ENCODE data around the gene SARM1.
A peak's percentile ranks its signal among the peaks of the same experiment; 100 is the strongest.
"Not testable (repeated sequence)": the region's sequence is repeated elsewhere in the genome, so short reads cannot be mapped to it uniquely, and the experiment has no call there.

Gene SARM1

DNA sequence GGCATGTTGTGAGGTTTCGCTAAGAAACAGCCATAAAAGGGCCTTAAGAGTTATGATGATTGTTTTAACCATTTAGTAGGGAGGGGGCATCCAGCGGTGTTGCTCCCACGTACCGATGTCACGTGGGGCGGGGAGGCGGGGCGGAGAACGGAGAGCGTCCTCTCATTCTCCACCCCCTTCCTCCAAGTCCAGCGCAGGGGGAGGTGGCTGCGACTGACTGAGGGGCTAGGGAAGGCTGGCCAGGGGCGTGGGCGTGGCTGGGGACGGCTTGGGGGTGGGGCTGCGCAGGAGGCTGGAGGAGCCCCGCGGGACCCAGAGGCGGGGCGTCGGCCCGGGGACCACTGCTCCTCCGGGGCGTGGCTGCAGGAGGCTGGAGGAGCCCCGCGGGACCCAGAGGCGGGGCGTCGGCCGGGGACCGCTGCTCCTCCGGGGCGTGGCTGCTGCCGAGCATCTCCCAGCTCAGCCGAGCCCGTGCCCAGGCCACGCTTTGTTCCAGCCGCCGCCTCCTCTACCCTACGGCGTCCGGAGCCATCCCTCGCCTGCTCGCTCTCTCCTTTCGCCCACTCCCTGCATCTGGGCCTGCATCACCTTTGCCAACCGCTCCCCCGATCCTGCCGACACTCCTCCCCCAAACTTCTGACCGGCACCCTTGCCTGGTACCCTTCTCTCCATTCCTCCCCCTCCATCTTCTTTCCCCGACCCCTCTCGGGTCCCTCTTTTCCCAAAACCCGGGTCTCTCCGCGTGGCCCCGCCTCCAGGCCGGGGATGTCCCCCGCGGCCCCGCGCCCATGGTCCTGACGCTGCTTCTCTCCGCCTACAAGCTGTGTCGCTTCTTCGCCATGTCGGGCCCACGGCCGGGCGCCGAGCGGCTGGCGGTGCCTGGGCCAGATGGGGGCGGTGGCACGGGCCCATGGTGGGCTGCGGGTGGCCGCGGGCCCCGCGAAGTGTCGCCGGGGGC is at the start of gene SARM1:
Gene SARM1 (plus strand): TSS at position 450 of the 958 bp plus-strand sequence. CDS start 339 bp downstream, at position 789.
- DNase-seq: peak; percentile 47 to 79 (median 72)

DNA sequence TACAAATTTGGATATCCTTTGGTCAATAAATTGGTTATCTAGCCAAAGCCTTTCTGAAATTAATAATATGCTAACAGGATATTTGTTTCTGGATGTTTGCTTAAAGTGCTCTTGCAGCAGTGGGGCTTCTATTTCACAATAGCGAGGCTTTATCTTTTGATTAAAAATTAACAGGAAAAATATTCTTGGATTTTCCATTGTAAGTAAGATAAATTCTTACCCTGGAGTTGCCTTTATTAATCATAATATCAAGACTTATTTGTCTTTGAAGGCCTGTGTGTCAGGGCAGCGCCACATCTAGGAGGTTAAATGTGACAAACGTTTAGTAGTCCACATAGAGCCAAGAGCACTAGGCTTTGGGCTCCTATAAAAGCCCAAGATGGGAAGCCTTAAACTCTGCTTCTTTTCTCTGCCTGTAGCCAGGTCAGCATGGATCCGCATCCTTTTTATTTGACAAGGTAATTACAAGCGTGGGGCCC is 47.2 kb upstream of the SARM1 start:
- DNase-seq: no peak

DNA sequence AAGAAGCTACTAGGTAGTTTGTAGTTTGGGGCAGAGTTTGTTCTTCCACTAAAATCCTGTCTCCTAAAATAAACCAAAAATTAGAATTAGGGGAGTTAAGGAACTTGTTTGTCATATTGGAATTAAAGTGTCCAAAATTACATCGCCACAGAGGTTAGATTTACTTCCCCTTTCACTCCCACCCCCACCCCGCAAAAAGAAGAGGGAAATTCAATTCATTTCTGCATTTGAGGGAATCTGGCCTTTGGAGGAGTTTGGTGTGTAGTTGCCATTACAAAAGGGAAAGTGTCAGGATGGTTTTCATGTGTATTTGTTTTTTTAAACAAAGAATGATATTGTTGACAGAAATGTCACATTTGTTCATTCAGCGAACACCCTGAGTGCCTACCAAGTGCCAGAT is 46.7 kb upstream of the SARM1 start:
- no peak for DNase-seq

DNA sequence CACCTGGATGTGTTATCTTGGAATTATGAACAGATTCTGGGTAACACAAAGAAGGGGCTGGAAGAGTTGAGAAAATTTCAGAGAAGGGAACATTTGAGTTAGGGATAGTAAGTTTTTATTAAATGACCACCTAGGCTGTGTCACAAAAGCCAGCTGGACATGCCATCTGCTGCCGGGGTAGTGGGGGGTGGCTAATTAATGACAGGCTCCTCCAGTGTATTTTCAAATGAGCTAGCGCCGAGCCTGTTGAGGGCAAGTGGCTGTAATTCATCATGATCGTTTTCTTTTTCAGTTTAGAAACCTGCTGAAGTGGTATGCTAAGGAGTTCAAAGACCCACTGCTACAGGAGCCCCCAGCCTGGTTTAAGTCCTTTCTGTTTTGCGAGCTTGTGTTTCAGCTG is 46.3 kb upstream of the SARM1 start:
- DNase-seq: no peak

DNA sequence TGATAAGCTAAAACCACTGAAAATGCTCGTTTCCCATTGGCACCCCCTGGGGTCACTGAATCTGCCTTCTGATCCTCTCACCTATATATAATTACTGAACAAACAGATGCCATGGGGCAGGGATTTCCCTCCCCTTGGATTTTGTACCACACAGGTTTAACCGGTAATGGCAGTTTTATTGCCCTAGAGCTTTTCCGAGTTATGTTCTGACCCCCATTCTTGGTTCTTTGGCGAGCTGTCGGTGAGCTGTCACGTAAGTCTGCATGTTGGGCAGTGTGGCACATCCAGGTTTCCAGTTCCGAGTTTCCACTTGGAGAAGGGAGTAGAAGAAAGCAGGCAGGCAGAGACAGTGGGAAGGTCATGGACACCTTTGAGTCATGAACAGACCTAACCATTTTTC is 45.4 kb upstream of the SARM1 start:
- DNase-seq: no peak

DNA sequence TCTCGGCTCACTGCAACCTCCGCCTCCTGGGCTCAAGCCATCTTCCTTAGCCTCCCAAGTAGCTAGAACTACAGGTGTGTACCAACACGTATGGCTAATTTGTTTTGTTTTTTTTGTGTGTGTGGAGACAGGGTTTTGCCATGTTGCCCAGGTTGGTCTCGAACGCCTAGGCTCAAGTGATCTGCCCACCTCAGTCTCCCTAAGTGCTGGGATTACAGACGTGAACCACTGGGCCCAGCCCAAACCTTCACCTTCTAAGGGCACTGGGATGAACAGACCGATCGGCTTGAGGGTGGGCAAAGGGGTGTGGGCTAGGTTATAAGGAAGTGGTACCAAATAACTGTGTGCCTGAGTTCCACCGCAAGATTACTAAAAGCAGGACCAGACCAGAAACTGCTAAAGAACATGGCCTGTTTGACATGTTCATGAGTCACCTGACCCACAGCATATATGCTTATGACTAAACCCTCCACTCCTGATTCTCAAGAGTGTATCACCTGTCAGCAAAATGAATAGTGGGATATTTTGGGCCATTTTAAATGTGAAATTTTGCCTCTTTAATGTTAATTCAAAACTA is 44.4 kb upstream of the SARM1 start:
- no peak for DNase-seq

DNA sequence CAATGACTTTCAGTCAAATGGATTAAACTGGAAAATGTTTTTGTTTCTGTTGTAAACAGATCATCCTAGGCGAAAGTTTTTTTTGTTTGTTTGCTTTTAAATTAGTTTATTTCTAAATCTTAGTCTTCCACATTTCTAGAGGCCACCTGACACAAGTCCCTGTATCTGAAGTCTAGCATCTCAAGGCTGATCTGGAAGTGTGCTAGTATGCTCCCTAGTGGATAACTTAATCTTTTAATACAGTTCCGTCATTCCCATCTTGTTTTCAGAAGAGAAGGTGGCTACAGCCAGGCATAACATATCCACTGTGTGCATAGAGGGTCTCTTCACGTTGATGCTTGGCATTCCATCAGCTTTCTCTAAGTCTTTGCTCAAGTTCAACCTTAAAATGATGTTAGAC is 43.8 kb upstream of the SARM1 start:
- no peak for DNase-seq

DNA sequence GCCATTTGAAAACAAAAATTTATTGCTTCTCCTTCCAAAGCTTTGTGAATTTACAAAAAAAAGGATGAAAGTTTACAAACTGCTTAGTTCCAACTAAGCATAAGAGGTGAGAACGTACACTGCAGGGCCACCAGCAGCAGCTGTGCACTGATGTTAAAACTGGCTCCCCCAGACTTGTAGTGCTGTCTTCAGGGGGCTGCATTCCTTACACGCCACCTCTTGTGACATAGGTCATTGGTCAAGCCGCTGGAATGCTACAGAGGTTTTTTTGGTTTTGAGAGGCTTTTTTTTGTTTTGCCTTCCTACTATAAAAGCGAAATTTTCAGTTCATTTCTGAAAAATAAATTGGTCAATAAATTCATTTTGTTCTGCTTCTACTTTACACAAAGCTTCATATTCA is 43.2 kb upstream of the SARM1 start:
- no peak for DNase-seq

DNA sequence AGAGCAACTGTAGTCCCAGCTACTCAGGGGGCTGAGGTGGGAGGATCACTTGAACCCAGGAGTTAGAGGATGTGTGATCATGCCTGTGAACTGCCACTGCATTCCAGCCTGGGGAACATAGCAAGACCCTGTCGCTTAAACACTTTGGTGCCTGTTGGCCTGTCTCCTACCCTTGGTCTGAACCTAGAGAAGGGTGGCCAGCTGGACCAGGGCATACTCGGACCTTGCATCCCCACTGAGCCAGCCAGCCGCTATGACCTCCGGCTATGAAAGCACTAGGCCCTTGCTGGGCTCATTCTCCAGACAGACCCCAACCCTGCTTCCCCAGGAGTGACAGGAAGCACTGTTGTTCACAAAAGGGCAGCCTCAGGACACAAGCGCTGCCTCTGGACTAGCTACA is 40.8 kb upstream of the SARM1 start:
- no peak for DNase-seq

DNA sequence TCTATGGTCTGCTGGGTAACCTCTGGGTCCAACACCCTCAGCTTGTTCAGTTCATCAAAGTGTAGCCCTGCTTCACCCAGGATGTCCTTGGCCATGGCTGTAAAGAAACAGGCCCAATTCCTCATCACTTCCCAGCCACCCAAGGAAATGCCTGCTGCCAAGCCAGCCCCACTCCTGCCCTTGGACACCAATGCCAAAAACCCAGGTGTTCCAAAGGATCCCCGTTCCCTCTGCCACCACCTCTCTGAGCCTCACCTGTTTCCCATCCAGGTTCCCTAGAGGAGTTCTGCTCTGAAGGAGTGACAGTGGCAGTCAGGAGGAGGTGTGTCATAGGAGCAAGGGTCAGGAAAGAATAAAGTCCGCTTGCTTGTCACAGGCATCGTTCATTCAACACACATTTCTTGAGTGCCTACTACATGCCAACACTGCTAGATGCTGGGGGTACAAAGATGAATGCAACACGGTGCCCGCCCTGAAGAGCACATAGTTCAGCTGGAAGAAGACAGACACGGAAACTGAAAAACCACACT is 39.5 kb upstream of the SARM1 start:
- no peak for DNase-seq

DNA sequence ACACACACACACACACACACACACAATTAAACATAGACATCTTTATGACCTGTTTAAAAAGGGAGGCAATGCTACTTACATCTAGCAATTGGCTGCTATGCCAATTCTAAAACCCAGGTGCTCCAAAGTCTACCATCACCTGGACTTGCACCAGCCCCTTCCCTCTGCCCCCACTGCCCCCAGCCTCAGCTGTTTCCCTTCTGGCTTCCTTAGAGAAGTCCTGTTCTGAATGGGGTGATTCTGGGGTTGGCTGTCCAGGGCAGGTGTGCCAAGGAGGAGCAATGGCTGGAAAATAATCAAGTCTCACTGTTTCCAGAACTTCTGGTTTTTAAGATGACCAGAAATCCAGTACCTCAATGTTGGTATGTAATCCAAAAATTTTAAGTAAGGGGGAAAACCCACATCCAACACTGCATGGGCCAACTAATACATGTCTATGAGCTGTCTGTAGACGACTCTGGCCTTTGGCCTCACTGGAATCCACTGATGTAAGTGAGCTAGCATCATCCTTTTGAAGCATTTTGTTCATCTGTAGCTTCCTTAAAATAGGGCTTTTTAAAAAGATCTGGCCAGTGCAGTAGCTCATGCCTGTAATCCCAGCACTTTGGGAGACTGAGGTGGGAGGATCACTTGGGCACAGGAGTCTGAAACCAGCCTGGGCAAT is 38.3 kb upstream of the SARM1 start:
- DNase-seq: no peak

DNA sequence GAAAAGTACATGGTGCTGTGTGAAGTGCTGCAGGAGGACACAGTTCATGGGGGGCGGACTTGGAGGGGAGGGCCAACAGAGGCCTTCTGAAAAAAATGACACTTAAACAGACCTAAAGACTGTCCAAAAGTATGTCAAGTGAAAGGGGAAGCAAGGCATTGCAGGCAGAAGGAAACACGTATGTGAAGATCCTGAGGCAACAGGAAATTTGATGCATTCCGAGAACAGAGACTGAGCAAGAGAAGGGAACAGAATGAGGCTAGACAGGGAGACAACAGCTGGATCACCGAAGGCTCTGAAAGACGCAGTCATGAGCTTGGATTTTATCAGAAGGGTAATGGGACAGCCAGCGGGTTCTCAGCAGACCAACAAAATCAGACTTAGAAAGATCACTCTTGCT is 37.3 kb upstream of the SARM1 start:
- DNase-seq: no peak

DNA sequence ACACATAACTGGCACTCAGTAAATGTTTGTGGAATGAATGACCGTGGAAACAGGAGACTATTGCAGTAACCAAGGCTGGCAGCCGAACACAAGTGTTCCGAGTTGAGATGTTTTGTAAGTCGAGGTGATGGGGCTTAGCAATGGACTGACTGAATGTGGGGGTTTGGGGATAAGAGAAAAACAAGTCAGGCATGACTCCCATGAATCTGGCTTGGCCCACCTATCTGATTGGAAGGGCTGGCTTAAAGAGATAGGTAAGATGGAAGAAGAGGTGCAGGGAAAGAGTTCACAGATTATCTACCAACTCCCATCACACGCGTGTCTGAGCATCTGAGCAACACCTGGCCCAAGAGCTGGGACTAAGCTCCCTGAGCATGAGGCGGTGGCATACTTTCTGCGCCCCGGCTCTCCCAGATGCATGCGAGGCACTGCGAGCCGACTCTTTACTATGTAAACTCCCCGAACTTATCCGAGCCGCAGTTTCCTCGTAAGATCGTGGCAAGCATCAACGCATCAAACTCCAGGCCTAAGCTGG is 36.8 kb upstream of the SARM1 start:
- DNase-seq: no peak

DNA sequence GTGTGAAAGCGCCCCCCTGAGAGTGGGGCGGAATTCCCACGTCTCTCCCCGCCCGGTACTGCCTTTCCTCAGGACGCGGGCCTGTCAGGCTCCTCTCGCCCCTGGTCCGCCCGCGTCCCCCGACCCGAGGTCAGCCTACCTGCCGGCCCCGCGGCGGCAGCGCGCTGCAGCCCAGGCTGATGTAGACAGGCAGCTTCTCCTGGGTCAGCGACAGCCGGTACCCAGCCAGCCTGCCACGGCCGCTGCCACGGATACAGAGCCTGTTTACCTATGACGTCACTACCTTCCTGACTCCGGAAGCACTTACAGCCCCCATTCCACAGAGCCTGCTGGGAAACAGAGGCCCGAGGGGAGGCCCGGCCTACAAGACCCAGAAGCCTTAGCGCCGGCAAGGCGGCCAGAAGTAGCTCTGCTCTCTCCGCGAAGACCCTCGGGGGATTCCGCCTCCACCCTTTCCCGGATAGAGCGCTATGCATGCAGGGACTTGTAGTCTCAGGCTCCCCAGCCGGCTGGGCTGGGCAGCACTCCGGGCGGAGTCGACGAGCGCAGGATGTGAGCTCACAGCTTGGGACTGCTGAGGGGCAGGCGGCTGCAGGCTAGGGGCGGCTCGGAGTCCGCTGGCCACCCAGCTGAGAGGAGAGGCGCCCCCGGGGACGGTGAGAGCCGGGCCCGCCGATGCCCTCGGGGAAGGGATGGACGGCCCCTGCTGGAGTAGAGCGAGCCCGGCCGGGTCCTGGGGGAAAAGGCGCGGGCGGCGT is 36.1 kb upstream of the SARM1 start, which contains the start of the genes IFT20 and TNFAIP1:
Gene IFT20 (minus strand): TSS at position 272 of the 758 bp plus-strand sequence. CDS start 3,487 bp downstream, outside the sequence.
Gene TNFAIP1 (plus strand): TSS at position 561 of the 758 bp plus-strand sequence. CDS start 3,761 bp downstream, outside the sequence.
- peak; percentile 89 to 99 (median 97) for DNase-seq

DNA sequence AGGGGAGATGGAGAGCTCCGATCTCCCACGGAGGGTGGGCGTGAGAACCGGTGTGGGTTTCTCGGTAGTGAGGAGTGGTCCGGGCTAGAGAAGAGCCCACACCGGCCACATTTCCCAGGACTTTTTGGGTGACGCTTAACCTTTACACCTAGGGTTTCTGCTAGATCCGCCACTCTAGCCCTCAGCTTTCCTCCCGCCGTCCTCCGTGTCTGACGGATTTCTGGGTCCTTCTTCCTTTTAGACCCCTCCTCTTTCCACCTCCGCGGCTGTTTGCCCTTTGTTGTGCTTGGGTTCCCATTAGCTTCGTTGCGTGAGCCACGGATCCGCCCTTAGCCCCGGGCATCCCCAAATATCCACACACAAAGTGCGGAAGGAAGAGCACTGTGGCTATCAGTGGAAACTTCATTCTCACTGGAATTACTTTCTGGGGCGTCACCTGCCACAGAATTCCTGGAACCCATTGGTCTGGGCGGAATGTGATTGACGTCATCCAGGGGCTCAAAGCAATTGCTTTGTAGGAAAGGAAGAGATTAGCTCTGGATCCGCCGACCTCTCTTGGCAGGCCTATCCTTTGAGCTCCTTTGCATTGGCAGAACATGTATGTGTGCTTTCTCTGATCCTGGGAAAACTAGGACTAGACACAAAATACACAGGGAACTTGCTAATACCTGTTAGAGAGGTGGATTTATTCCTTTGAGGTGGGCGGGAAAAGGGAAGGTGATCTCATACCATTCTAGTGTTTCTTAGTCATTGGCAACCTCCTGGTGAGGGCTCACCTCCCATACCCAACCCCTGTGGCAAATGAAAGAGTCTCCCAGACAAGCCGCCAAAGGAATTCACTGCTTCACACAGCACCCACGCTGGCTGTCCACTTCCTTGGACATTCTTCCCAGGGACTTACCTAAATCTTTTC is 35.3 kb upstream of the SARM1 start:
- peak in 3 of 6 experiments; percentile 19 to 27 (median 23) for DNase-seq

DNA sequence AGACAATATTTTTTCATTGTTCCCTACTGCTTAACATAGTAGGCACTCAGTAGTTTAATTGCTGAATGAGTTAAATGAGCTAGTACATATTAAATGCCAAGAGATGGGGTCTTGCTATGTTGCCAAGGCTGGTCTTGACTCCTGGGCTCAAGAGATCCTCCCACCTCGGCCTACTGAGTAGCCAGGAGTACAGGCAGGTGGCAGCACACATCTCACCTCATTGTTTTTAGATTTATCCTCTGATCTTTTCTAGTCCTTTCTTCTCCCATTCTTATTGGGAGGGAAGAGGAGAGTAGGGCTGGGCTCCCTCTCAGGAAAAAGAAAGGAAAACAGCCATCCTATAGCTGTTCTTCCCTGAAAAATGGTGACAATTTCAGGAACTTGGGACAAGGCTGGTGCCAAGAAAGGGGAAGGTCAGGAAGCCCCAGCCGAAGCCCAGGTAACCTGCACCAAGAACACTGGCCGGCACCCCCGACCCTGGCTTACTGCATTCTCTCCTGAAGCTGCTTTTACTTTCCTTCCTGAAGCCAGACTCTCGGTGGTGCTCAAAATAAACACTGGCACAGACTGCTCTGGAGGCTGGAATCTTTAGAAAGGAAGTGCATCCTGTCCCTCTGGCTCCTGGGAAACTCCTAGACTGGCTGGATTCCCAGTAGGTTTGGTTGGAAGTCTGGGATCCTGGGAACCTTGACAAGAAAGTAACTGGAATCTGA is 33.3 kb upstream of the SARM1 start:
- DNase-seq: no peak

DNA sequence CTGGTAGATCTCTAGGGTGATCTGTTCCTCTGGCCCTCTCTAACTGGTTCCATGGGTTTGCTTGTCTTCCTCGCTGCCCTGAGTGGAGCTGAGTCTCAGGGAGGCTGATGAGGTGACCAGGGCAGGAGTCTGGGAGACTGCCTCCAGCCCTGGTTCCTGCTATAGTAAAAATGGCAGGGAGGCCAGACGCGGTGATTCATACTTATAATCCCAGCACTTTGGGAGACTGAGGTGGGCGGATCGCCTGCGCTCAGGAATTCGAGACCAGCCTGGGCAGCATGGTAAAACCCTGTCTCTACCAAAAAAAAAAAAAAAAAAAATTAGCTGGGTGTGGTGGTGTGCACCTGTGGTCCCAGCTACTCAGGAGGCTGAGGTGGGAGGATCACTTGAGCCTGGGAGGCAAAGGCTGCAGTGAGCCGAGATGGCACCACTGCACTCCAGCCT is 32.7 kb upstream of the SARM1 start:
- DNase-seq: not testable (repeated sequence)

DNA sequence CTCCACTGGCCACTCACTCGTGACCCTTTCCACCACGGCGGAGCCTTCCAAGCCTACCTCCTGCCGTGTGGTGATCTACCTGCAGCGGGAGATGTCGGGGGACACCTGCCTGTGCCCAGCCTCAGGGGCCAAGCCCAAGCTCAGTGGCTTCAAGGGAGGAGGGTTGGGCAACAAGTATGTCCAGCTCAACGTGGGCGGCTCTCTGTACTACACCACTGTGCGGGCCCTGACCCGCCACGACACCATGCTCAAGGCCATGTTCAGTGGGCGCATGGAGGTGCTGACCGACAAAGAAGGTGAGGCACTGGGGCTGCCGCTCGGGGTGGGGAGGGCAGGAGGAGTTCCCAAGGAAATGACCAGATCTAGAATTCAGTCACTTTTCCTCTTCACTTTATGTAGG is 32.1 kb upstream of the SARM1 start:
- no peak for DNase-seq

DNA sequence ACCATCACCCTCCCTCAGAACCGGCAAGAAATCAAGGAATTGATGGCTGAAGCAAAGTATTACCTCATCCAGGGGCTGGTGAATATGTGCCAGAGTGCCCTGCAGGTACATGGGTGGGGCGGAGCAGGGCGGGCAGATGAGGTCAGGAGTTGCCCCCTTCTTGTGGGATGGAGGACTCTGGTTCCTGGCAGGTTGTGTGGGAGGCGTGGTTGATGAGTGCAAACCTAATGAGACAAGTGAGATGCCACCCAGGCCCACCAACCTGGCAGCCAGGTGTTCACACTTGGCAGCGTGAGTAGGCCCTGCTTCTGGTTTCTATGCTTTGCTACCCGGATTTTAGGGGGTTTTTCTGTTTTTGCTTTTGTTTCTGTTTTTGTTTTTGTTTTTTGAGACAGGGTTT is 31.1 kb upstream of the SARM1 start:
- no peak for DNase-seq

DNA sequence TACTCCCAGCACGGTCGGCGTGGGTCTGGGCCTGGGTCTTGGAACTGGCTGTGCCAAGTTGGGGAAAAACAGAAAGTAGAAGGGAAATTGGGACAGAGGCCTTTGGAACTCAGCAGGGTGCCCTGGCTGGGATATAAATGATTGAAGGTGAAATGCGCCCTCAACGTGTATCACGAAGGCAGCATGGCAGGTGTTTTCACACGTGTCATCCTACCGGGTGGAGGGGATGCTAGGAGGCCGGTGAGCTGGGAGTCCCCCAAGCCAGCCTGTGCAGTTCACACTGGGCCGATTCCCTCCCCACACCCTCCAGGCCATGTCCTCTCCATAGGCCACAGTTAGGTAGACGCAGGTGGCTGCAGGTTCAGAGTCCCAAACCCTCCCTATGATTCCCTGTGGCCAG is 30.0 kb upstream of the SARM1 start:
- DNase-seq: no peak
